ENCODE measurements around the gene AKIRIN1. TPM values are rescaled to one million over a fixed set of nuclear protein-coding genes. Genes with fewer than 3 reads are reported as not detected.
A peak's percentile ranks its signal among the peaks of the same experiment; 100 is the strongest.
"Not testable (repeated sequence)": the region's sequence is repeated elsewhere in the genome, so short reads cannot be mapped to it uniquely, and the experiment has no call there.

Gene AKIRIN1
- total RNA-seq, 3 donors from 2014 or later (not counting 1 experiment from before 2014, with no cell fraction given), result 70.4 to 80.7 (median 73.2) TPM

- H3K27ac Mint-ChIP-seq, result no peak overlapping the region
These were observed 17.2 kb upstream of the AKIRIN1 start for GRCh38 chr1:38973659-38974437.

GRCh38 chr1:38977399-38978244 lies 13.5 kb upstream of the AKIRIN1 start:
- H3K27ac ChIP-seq (ENCODE audit: low read length); H3K4me1 Mint-ChIP-seq; H3K36me3 ChIP-seq (ENCODE audit: control insufficient read depth, insufficient read depth, low read length); H3K4me3 ChIP-seq (ENCODE audit: low read length); H3K27me3 ChIP-seq (ENCODE audit: control insufficient read depth, insufficient read depth, low read length); H3K9me3 Mint-ChIP-seq; H3K36me3 Mint-ChIP-seq; H3K27me3 Mint-ChIP-seq (ENCODE audit: low read depth in 2 of 2); H3K4me3 Mint-ChIP-seq; H3K27ac Mint-ChIP-seq; intact Hi-C loops (cut with micrococcal nuclease): not testable (repeated sequence)
- Histone ChIP-seq H3K9me3 (ENCODE audit: control insufficient read depth, insufficient read depth, low read length) (peaks cover 12% of the 10 kb centered on the region), H3K4me1 (ENCODE audit: control insufficient read depth, insufficient read depth, low read length) (peaks cover 19% of the 10 kb centered on the region)
- peak in 1 of 2 donors; percentile 86 for DNase-seq
- peak in 2 of 3 donors; percentile 71 to 73 for ATAC-seq
- 50% methylated on average over 12 of the region's 12 CpGs for WGBS (ENCODE audit: insufficient coverage)

More at GRCh38 chr1:38973659-38974437, 17.2 kb upstream of the AKIRIN1 start:
- no peak for TF ChIP-seq CTCF (IDR thresholded peaks at IDR 0.05)
- H3K36me3 ChIP-seq (ENCODE audit: control insufficient read depth, insufficient read depth, low read length), result no peaks in the 10 kb centered on the region
- no peak overlapping the region for H3K27ac ChIP-seq (ENCODE audit: low read length)
- no peak overlapping the region for H3K4me3 Mint-ChIP-seq
- intact Hi-C loops (cut with micrococcal nuclease), result no loop called here
- no peak for ATAC-seq
- no peaks in the 10 kb centered on the region for H3K4me1 Mint-ChIP-seq
- no peaks in the 10 kb centered on the region for H3K36me3 Mint-ChIP-seq
- peaks cover 12% of the 10 kb centered on the region for H3K9me3 ChIP-seq (ENCODE audit: control insufficient read depth, insufficient read depth, low read length)
- no peaks in the 10 kb centered on the region for H3K9me3 Mint-ChIP-seq
- H3K4me1 ChIP-seq (ENCODE audit: control insufficient read depth, insufficient read depth, low read length), result peaks cover 19% of the 10 kb centered on the region
- 86% methylated on average over 12 of the region's 13 CpGs for WGBS (ENCODE audit: insufficient coverage)
- no peaks in the 10 kb centered on the region for H3K27me3 ChIP-seq (ENCODE audit: control insufficient read depth, insufficient read depth, low read length)
- H3K4me3 ChIP-seq (ENCODE audit: low read length), result no peak overlapping the region
- no peak for DNase-seq
- peaks cover 0 to 5% of the 10 kb centered on the region in 2 donors for H3K27me3 Mint-ChIP-seq (ENCODE audit: low read depth in 2 of 2)

GRCh38 chr1:38978245-38978542 lies 12.9 kb upstream of the AKIRIN1 start:
- H3K9me3 Mint-ChIP-seq; H3K4me1 Mint-ChIP-seq; H3K36me3 Mint-ChIP-seq; H3K36me3 ChIP-seq (ENCODE audit: control insufficient read depth, insufficient read depth, low read length); H3K27ac Mint-ChIP-seq; intact Hi-C loops (cut with micrococcal nuclease); ATAC-seq; H3K27me3 Mint-ChIP-seq (ENCODE audit: low read depth in 2 of 2); H3K4me3 Mint-ChIP-seq; H3K27ac ChIP-seq (ENCODE audit: low read length); H3K4me3 ChIP-seq (ENCODE audit: low read length); H3K27me3 ChIP-seq (ENCODE audit: control insufficient read depth, insufficient read depth, low read length): not testable (repeated sequence)
- Histone ChIP-seq H3K9me3 (ENCODE audit: control insufficient read depth, insufficient read depth, low read length) (peaks cover 12% of the 10 kb centered on the region), H3K4me1 (ENCODE audit: control insufficient read depth, insufficient read depth, low read length) (peaks cover 19% of the 10 kb centered on the region)
- peak in 1 of 2 donors; percentile 51 for DNase-seq
- WGBS (ENCODE audit: insufficient coverage), result 97% methylated on average over 6 of the region's 6 CpGs

GRCh38 chr1:38979380-38979779 lies 11.7 kb upstream of the AKIRIN1 start:
- H3K27me3 Mint-ChIP-seq (ENCODE audit: low read depth in 2 of 2); H3K4me3 Mint-ChIP-seq; H3K27ac Mint-ChIP-seq; H3K9me3 Mint-ChIP-seq; ATAC-seq; H3K27me3 ChIP-seq (ENCODE audit: control insufficient read depth, insufficient read depth, low read length); DNase-seq; H3K4me1 Mint-ChIP-seq; H3K36me3 ChIP-seq (ENCODE audit: control insufficient read depth, insufficient read depth, low read length); intact Hi-C loops (cut with micrococcal nuclease); H3K4me3 ChIP-seq (ENCODE audit: low read length); H3K27ac ChIP-seq (ENCODE audit: low read length); H3K36me3 Mint-ChIP-seq: not testable (repeated sequence)
- peaks cover 12% of the 10 kb centered on the region for H3K9me3 ChIP-seq (ENCODE audit: control insufficient read depth, insufficient read depth, low read length)
- peaks cover 19% of the 10 kb centered on the region for H3K4me1 ChIP-seq (ENCODE audit: control insufficient read depth, insufficient read depth, low read length)
- 80% methylated on average over 1 of the region's 1 CpG for WGBS (ENCODE audit: insufficient coverage)

All from natural killer cell (primary cell).